ENCODE data around the gene CDH26. TPM values are rescaled to one million over a fixed set of nuclear protein-coding genes. Genes with fewer than 3 reads are reported as not detected.

CDH26 gene
- total RNA-seq, 1 donor from 2014 or later = 6.9 TPM

- DNase-seq (ENCODE audit: extremely low spot score, unreplicated experiment) = no peak
- H3K4me3 Mint-ChIP-seq = no peak overlapping the region
- H3K9me3 Mint-ChIP-seq = no peaks in the 10 kb centered on the region
- TF ChIP-seq CTCF (conservative IDR thresholded peaks at IDR 0.05) = no peak
- no peaks in the 10 kb centered on the region for H3K36me3 Mint-ChIP-seq
- peaks cover 38% of the 10 kb centered on the region for H3K4me1 Mint-ChIP-seq (ENCODE audit: unreplicated experiment)
- H3K27ac Mint-ChIP-seq = peak overlapping the region; percentile 32
- peaks cover 7% of the 10 kb centered on the region for H3K27me3 Mint-ChIP-seq
Observed at GRCh38 chr20:60062431-60063047, 104.3 kb downstream of the CDH26 start.

- no peaks in the 10 kb centered on the region for H3K9me3 Mint-ChIP-seq
- peaks cover 10% of the 10 kb centered on the region for H3K27me3 Mint-ChIP-seq
- H3K4me3 Mint-ChIP-seq = no peak overlapping the region
- H3K4me1 Mint-ChIP-seq (ENCODE audit: unreplicated experiment) = peaks cover 33% of the 10 kb centered on the region
- H3K27ac Mint-ChIP-seq = peak overlapping the region; percentile 32
- no peak for DNase-seq (ENCODE audit: extremely low spot score, unreplicated experiment)
- no peak for TF ChIP-seq CTCF (conservative IDR thresholded peaks at IDR 0.05)
- H3K36me3 Mint-ChIP-seq = no peaks in the 10 kb centered on the region
Observed at GRCh38 chr20:60063048-60063451, 104.8 kb downstream of the CDH26 start.

GRCh38 chr20:60063739-60064380 is 105.6 kb downstream of the CDH26 start:
- no peaks in the 10 kb centered on the region for H3K9me3 Mint-ChIP-seq
- H3K36me3 Mint-ChIP-seq = no peaks in the 10 kb centered on the region
- DNase-seq (ENCODE audit: extremely low spot score, unreplicated experiment) = no peak
- TF ChIP-seq CTCF (conservative IDR thresholded peaks at IDR 0.05) = no peak
- peaks cover 11% of the 10 kb centered on the region for H3K27me3 Mint-ChIP-seq
- H3K4me3 Mint-ChIP-seq = no peak overlapping the region
- no peak overlapping the region for H3K27ac Mint-ChIP-seq
- peaks cover 25% of the 10 kb centered on the region for H3K4me1 Mint-ChIP-seq (ENCODE audit: unreplicated experiment)

Other genes with a start within 250 kb of the CDH26 start
- gene SYCP2, start 24.8 kb upstream of the CDH26 start, total RNA-seq (ENCODE audit: low replicate concordance) = 0.88 and 1.6 TPM in 2 replicates
- gene PPP1R3D, start 18.1 kb upstream of the CDH26 start, total RNA-seq (ENCODE audit: low replicate concordance) = 6.4 and 7.6 TPM in 2 replicates
- 13.8 and 27.6 TPM in 2 replicates for gene FAM217B, start 18.0 kb upstream of the CDH26 start, total RNA-seq (ENCODE audit: low replicate concordance)